ENCODE results near the gene NTNG1.

The NTNG1 gene

GRCh38 chr1:107132195-107132594 is 8.6 kb upstream of the NTNG1 start:
- H3K9me3 Mint-ChIP-seq: no peaks in the 10 kb centered on the region
- H3K4me1 Mint-ChIP-seq (ENCODE audit: low read depth in 2 of 2): no peaks in the 10 kb centered on the region
- peaks cover 17 to 27% of the 10 kb centered on the region in 2 donors for H3K27me3 Mint-ChIP-seq
- ATAC-seq (replicated peaks) (no peak), DNase-seq (no peak)
- H3K4me3 Mint-ChIP-seq: no peak overlapping the region
- no peak overlapping the region for H3K27ac Mint-ChIP-seq
- H3K36me3 Mint-ChIP-seq (ENCODE audit: insufficient read depth): no peaks in the 10 kb centered on the region

- Mint-ChIP-seq H3K9me3 (no peaks in the 10 kb centered on the region), H3K27me3 (peaks cover 22 to 33% of the 10 kb centered on the region in 2 donors), H3K4me3 (no peak overlapping the region), H3K4me1 (ENCODE audit: low read depth in 2 of 2) (no peaks in the 10 kb centered on the region), H3K36me3 (ENCODE audit: insufficient read depth) (no peaks in the 10 kb centered on the region), H3K27ac (no peak overlapping the region)
- no peak for DNase-seq
- no peak for ATAC-seq (replicated peaks)
These were observed 8.1 kb upstream of the NTNG1 start for GRCh38 chr1:107132780-107133179.

- ATAC-seq (replicated peaks): no peak
- H3K4me3 Mint-ChIP-seq: no peak overlapping the region
- no peak overlapping the region for H3K27ac Mint-ChIP-seq
- H3K27me3 Mint-ChIP-seq: peaks cover 49 to 50% of the 10 kb centered on the region in 2 donors
- no peaks in the 10 kb centered on the region for H3K36me3 Mint-ChIP-seq (ENCODE audit: insufficient read depth)
- H3K4me1 Mint-ChIP-seq (ENCODE audit: low read depth in 2 of 2): peaks cover 2 to 8% of the 10 kb centered on the region in 2 donors
- no peaks in the 10 kb centered on the region for H3K9me3 Mint-ChIP-seq
- no peak for DNase-seq
These were observed 5.4 kb upstream of the NTNG1 start for GRCh38 chr1:107135463-107135862.

- Mint-ChIP-seq H3K27ac (no peak overlapping the region), H3K27me3 (peaks cover 59 to 70% of the 10 kb centered on the region in 2 donors), H3K36me3 (ENCODE audit: insufficient read depth) (no peaks in the 10 kb centered on the region), H3K4me3 (no peak overlapping the region), H3K4me1 (ENCODE audit: low read depth in 2 of 2) (peaks cover 8 to 16% of the 10 kb centered on the region in 2 donors), H3K9me3 (no peaks in the 10 kb centered on the region)
- no peak for ATAC-seq (replicated peaks)
- no peak for DNase-seq
These were observed 2.7 kb upstream of the NTNG1 start for GRCh38 chr1:107138166-107138565.

- Mint-ChIP-seq H3K36me3 (ENCODE audit: insufficient read depth) (no peaks in the 10 kb centered on the region), H3K4me3 (peak overlapping the region; percentile 84 to 85), H3K27me3 (peaks cover 59 to 68% of the 10 kb centered on the region in 2 donors), H3K27ac (no peak overlapping the region), H3K9me3 (no peaks in the 10 kb centered on the region), H3K4me1 (ENCODE audit: low read depth in 2 of 2) (peaks cover 8 to 16% of the 10 kb centered on the region in 2 donors)
- no peak for ATAC-seq (replicated peaks)
- no peak for DNase-seq
These were observed 1.9 kb upstream of the NTNG1 start for GRCh38 chr1:107138767-107139445.

- DNase-seq (no peak), ATAC-seq (replicated peaks) (peak; percentile 62)
- Mint-ChIP-seq H3K27ac (peak overlapping the region in 1 of 2 donors; percentile 62), H3K36me3 (ENCODE audit: insufficient read depth) (no peaks in the 10 kb centered on the region), H3K4me3 (peak overlapping the region; percentile 84 to 85), H3K9me3 (no peaks in the 10 kb centered on the region), H3K27me3 (peaks cover 57 to 60% of the 10 kb centered on the region in 2 donors), H3K4me1 (ENCODE audit: low read depth in 2 of 2) (peaks cover 8 to 16% of the 10 kb centered on the region in 2 donors)
These were observed 771 bp upstream of the NTNG1 start for GRCh38 chr1:107139833-107140702.

GRCh38 chr1:107141491-107142126 is 770 bp downstream of the NTNG1 start:
- Mint-ChIP-seq H3K27me3 (peaks cover 60 to 66% of the 10 kb centered on the region in 2 donors), H3K27ac (no peak overlapping the region)

GRCh38 chr1:107142140-107142542 is 1.3 kb downstream of the NTNG1 start:
- Mint-ChIP-seq H3K27me3 (peaks cover 59 to 66% of the 10 kb centered on the region in 2 donors), H3K9me3 (no peaks in the 10 kb centered on the region), H3K4me3 (peak overlapping the region; percentile 79 to 86), H3K36me3 (ENCODE audit: insufficient read depth) (no peaks in the 10 kb centered on the region), H3K4me1 (ENCODE audit: low read depth in 2 of 2) (peaks cover 8 to 16% of the 10 kb centered on the region in 2 donors), H3K27ac (no peak overlapping the region)
- DNase-seq: no peak
- no peak for ATAC-seq (replicated peaks)

More at GRCh38 chr1:107141491-107142126, 770 bp downstream of the NTNG1 start:
- Mint-ChIP-seq H3K4me1 (ENCODE audit: low read depth in 2 of 2) (peaks cover 8 to 16% of the 10 kb centered on the region in 2 donors), H3K36me3 (ENCODE audit: insufficient read depth) (no peaks in the 10 kb centered on the region), H3K9me3 (no peaks in the 10 kb centered on the region), H3K4me3 (peak overlapping the region; percentile 79 to 86)
- peak; percentile 39 for ATAC-seq (replicated peaks)
- DNase-seq: no peak

- no peaks in the 10 kb centered on the region for H3K9me3 Mint-ChIP-seq
- H3K27ac Mint-ChIP-seq: no peak overlapping the region
- ATAC-seq (replicated peaks) (no peak), DNase-seq (no peak)
- H3K4me3 Mint-ChIP-seq: peak overlapping the region in 1 of 2 donors; percentile 86
- H3K36me3 Mint-ChIP-seq (ENCODE audit: insufficient read depth): no peaks in the 10 kb centered on the region
- peaks cover 56 to 64% of the 10 kb centered on the region in 2 donors for H3K27me3 Mint-ChIP-seq
- peaks cover 8 to 16% of the 10 kb centered on the region in 2 donors for H3K4me1 Mint-ChIP-seq (ENCODE audit: low read depth in 2 of 2)
These were observed 1.8 kb downstream of the NTNG1 start for GRCh38 chr1:107142666-107143065.

- Mint-ChIP-seq H3K4me1 (ENCODE audit: low read depth in 2 of 2) (peaks cover 3 to 7% of the 10 kb centered on the region in 2 donors), H3K9me3 (no peaks in the 10 kb centered on the region), H3K27me3 (peaks cover 37 to 38% of the 10 kb centered on the region in 2 donors), H3K36me3 (ENCODE audit: insufficient read depth) (no peaks in the 10 kb centered on the region), H3K4me3 (no peak overlapping the region), H3K27ac (no peak overlapping the region)
- ATAC-seq (replicated peaks) (no peak), DNase-seq (no peak)
These were observed 4.8 kb downstream of the NTNG1 start for GRCh38 chr1:107145637-107146036.

GRCh38 chr1:107147843-107148242 is 7.0 kb downstream of the NTNG1 start:
- Mint-ChIP-seq H3K9me3 (no peaks in the 10 kb centered on the region), H3K27me3 (peaks cover 23 to 25% of the 10 kb centered on the region in 2 donors), H3K4me3 (no peak overlapping the region), H3K4me1 (ENCODE audit: low read depth in 2 of 2) (no peaks in the 10 kb centered on the region), H3K36me3 (ENCODE audit: insufficient read depth) (no peaks in the 10 kb centered on the region), H3K27ac (no peak overlapping the region)
- no peak for DNase-seq
- ATAC-seq (replicated peaks): no peak

- DNase-seq (no peak), ATAC-seq (replicated peaks) (no peak)
- Mint-ChIP-seq H3K27me3 (peaks cover 32 to 34% of the 10 kb centered on the region in 2 donors), H3K36me3 (ENCODE audit: insufficient read depth) (no peaks in the 10 kb centered on the region), H3K9me3 (peaks cover 0 to 1% of the 10 kb centered on the region in 2 donors), H3K4me3 (no peak overlapping the region), H3K27ac (no peak overlapping the region), H3K4me1 (ENCODE audit: low read depth in 2 of 2) (no peaks in the 10 kb centered on the region)
These were observed 9.1 kb downstream of the NTNG1 start for GRCh38 chr1:107149946-107150345.

- Mint-ChIP-seq H3K36me3 (ENCODE audit: insufficient read depth) (no peaks in the 10 kb centered on the region), H3K27me3 (peaks cover 20 to 24% of the 10 kb centered on the region in 2 donors), H3K4me3 (no peak overlapping the region), H3K9me3 (peaks cover 0 to 1% of the 10 kb centered on the region in 2 donors), H3K4me1 (ENCODE audit: low read depth in 2 of 2) (no peaks in the 10 kb centered on the region), H3K27ac (no peak overlapping the region)
- ATAC-seq (replicated peaks) (no peak), DNase-seq (no peak)
These were observed 10.5 kb downstream of the NTNG1 start for GRCh38 chr1:107151295-107151694.

Data from effector memory CD8-positive, alpha-beta T cell (primary cell).